ENCODE measurements around the gene CD248. TPM values are rescaled to one million over a fixed set of nuclear protein-coding genes. Genes with fewer than 3 reads are reported as not detected.
A peak's percentile ranks its signal among the peaks of the same experiment; 100 is the strongest.
"Not testable (repeated sequence)": the region's sequence is repeated elsewhere in the genome, so short reads cannot be mapped to it uniquely, and the experiment has no call there.

CD248 gene
- total RNA-seq, 5 donors from 2014 or later (not counting 1 experiment from before 2014, with no cell fraction given) = 2.5 to 14.7 (median 8.7) TPM

DNA sequence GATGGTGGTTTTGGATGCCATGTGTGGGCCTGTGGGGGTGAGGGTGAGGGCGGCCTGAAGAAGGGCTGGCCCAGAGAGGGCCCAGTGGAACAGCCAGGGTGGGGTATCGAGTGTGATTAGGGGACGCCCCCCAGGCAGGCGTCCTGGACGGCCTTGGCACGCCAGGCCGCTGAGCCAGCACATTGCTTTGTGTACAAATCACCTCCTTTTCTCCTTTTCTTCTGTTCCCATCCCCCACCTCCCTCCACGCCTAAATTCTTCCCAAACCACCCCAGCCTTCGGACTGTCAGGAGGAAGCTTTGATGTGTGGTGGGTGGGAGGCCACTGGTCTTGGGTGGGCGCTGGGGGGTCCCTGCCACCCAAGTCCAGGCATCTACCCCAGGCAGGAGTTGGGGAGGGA lies 7.8 kb upstream of the CD248 start:
- peak overlapping the region; percentile 52 to 71 for H3K27ac Mint-ChIP-seq
- H3K27me3 Mint-ChIP-seq = no peaks in the 10 kb centered on the region
- H3K9me3 Mint-ChIP-seq = peaks cover 0 to 4% (median 0%) of the 10 kb centered on the region in 3 donors
- no peaks in the 10 kb centered on the region for H3K9me3 ChIP-seq
- no peaks in the 10 kb centered on the region for H3K27me3 ChIP-seq (replicated peaks in 1 of 2; ENCODE audit: control insufficient read depth in 2 of 2, extremely low read depth in 1 of 2, insufficient read depth in 2 of 2, low read length in 1 of 2)
- no peak overlapping the region for H3K27ac ChIP-seq (ENCODE audit: low read length)
- POLR2A ChIA-PET = no interaction called here
- peak overlapping the region in 1 of 3 donors; percentile 37 for H3K4me3 Mint-ChIP-seq
- 83% methylated on average over 1 of the region's 10 CpGs for WGBS (ENCODE audit: insufficient coverage)
- H3K4me3 ChIP-seq (ENCODE audit: control insufficient read depth in 1 of 2, extremely low read depth in 1 of 2, low read length in 1 of 2) = no peak overlapping the region
- CTCF ChIA-PET = no interaction called here
- no peak for DNase-seq
- H3K4me1 Mint-ChIP-seq = peaks cover 51 to 62% (median 53%) of the 10 kb centered on the region in 3 donors
- no peaks in the 10 kb centered on the region for H3K36me3 Mint-ChIP-seq
- ATAC-seq (replicated peaks in 1 of 4) = no peak
- no peaks in the 10 kb centered on the region for H3K36me3 ChIP-seq (ENCODE audit: control insufficient read depth in 2 of 2, extremely low read depth in 1 of 2, insufficient read depth in 1 of 2, low read length in 1 of 2)
- H3K4me1 ChIP-seq (ENCODE audit: control insufficient read depth in 1 of 2, extremely low read depth in 1 of 2, insufficient read depth in 2 of 2, low read length in 2 of 2) = peaks cover 37 to 69% of the 10 kb centered on the region in 2 experiments

DNA sequence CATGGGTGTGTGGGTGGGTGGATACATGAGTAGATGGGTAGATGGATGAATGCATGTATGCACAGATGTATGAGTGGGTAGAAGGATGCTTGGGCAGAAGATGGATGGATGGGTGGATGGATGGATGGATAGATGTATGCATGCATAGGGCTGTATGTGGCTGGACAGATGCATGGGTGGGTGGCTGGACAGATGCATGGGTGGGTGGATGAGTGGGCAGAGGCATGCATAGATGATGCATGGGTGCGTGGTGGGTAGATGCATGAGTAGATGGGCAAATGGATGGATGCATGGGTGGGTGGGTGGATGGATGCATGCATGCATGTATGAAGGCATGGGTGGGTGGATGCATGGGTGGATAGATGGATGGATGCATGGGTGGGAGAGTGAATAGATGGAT lies 6.8 kb upstream of the CD248 start:
- no peak overlapping the region for H3K4me3 Mint-ChIP-seq
- no peaks in the 10 kb centered on the region for H3K27me3 Mint-ChIP-seq
- H3K9me3 Mint-ChIP-seq = peaks cover 0 to 4% (median 0%) of the 10 kb centered on the region in 3 donors
- DNase-seq (no peak), ATAC-seq (replicated peaks in 1 of 4) (no peak)
- Histone ChIP-seq H3K9me3 (no peaks in the 10 kb centered on the region), H3K27me3 (replicated peaks in 1 of 2; ENCODE audit: control insufficient read depth in 2 of 2, extremely low read depth in 1 of 2, insufficient read depth in 2 of 2, low read length in 1 of 2) (no peaks in the 10 kb centered on the region), H3K27ac (ENCODE audit: low read length) (no peak overlapping the region), H3K36me3 (ENCODE audit: control insufficient read depth in 2 of 2, extremely low read depth in 1 of 2, insufficient read depth in 1 of 2, low read length in 1 of 2) (no peaks in the 10 kb centered on the region), H3K4me3 (ENCODE audit: control insufficient read depth in 1 of 2, extremely low read depth in 1 of 2, low read length in 1 of 2) (no peak overlapping the region), H3K4me1 (ENCODE audit: control insufficient read depth in 1 of 2, extremely low read depth in 1 of 2, insufficient read depth in 2 of 2, low read length in 2 of 2) (peaks cover 43 to 71% of the 10 kb centered on the region in 2 experiments)
- ChIA-PET POLR2A (no interaction called here), CTCF (no interaction called here)
- peaks cover 59 to 72% (median 61%) of the 10 kb centered on the region in 3 donors for H3K4me1 Mint-ChIP-seq
- H3K36me3 Mint-ChIP-seq = no peaks in the 10 kb centered on the region
- WGBS (ENCODE audit: insufficient coverage) = 91% methylated on average over 1 of the region's 1 CpG
- no peak overlapping the region for H3K27ac Mint-ChIP-seq

DNA sequence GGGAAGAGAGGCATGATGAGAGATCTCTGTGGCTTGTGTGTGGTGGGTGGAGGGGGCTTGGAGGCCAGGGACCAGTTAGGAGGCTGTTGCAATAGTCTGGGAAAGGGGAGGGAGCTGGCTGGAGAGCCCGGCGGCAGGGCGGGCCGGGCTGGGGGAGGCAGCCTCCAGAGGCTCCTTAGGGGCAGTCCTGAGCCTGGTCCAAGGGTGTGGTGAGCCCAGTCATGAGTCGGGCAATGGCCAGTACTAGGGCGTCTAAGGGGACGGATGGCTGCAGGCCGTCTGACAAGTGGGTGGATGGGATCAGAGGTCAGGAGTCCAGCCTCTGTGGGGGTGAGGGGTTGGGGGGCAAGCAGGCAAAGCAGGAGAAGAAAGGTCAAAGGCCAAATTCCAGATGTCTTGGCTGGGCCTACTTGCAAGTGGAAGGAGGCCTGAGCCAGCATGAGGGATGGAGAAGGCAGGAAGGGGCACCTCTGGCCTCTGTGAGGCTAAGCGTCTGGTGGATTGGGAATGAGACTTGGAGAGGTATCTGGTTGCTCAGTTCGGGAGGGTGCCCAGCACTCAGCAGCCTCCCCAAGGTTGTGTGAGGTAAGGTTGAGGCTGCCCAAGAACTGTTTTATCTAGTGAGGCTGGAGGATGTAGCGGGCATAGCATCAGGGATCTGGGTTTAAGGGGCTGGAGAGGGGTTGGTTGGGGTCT lies 6.0 kb upstream of the CD248 start:
- H3K4me1 ChIP-seq (ENCODE audit: control insufficient read depth in 1 of 2, extremely low read depth in 1 of 2, insufficient read depth in 2 of 2, low read length in 2 of 2) = peaks cover 42 to 71% of the 10 kb centered on the region in 2 experiments
- H3K9me3 ChIP-seq = no peaks in the 10 kb centered on the region
- POLR2A ChIA-PET = no interaction called here
- Mint-ChIP-seq H3K27ac (peak overlapping the region; percentile 28 to 87), H3K4me1 (peaks cover 59 to 72% (median 61%) of the 10 kb centered on the region in 3 donors), H3K36me3 (no peaks in the 10 kb centered on the region), H3K27me3 (no peaks in the 10 kb centered on the region), H3K9me3 (peaks cover 0 to 4% (median 0%) of the 10 kb centered on the region in 3 donors), H3K4me3 (no peak overlapping the region)
- no peaks in the 10 kb centered on the region for H3K27me3 ChIP-seq (replicated peaks in 1 of 2; ENCODE audit: control insufficient read depth in 2 of 2, extremely low read depth in 1 of 2, insufficient read depth in 2 of 2, low read length in 1 of 2)
- no peak for DNase-seq
- WGBS (ENCODE audit: insufficient coverage) = 93% methylated on average over 11 of the region's 11 CpGs
- no peak overlapping the region for H3K27ac ChIP-seq (ENCODE audit: low read length)
- CTCF ChIA-PET = no interaction called here
- no peak for ATAC-seq (replicated peaks in 1 of 4)
- no peaks in the 10 kb centered on the region for H3K36me3 ChIP-seq (ENCODE audit: control insufficient read depth in 2 of 2, extremely low read depth in 1 of 2, insufficient read depth in 1 of 2, low read length in 1 of 2)
- H3K4me3 ChIP-seq (ENCODE audit: control insufficient read depth in 1 of 2, extremely low read depth in 1 of 2, low read length in 1 of 2) = no peak overlapping the region

DNA sequence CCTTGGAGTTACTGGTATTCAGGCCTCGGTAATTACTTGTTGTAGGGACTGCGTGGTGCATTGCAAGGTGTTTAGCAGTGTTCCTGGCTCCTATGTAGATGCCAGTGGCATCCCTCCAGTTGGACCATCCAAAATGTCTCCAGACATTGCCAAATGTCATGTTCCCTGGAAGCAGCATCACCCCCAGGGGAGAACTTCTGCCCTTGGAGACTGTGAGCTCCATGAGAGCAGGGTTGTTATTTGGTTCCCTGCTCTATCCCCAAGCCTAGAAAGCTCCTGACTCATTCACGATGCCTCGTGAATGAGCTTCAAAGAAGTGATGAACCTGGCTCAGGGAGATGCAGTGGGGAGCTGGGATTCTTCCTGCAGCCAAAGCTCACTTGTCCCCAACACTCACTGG lies 4.8 kb upstream of the CD248 start:
- DNase-seq (no peak), ATAC-seq (replicated peaks in 1 of 4) (no peak)
- CTCF ChIA-PET = interaction anchor here (0.6 to 1.2 kb wide), 3 partner anchors 9 to 61 kb away, joined by 3 to 7 read pairs (median 4); no protein-coding TSS in a partner anchor
- no peak overlapping the region for H3K4me3 ChIP-seq (ENCODE audit: control insufficient read depth in 1 of 2, extremely low read depth in 1 of 2, low read length in 1 of 2)
- H3K27ac Mint-ChIP-seq = peak overlapping the region in 1 of 2 donors; percentile 15
- no peaks in the 10 kb centered on the region for H3K36me3 Mint-ChIP-seq
- H3K9me3 ChIP-seq = no peaks in the 10 kb centered on the region
- H3K36me3 ChIP-seq (ENCODE audit: control insufficient read depth in 2 of 2, extremely low read depth in 1 of 2, insufficient read depth in 1 of 2, low read length in 1 of 2) = no peaks in the 10 kb centered on the region
- H3K9me3 Mint-ChIP-seq = peaks cover 0 to 4% (median 0%) of the 10 kb centered on the region in 3 donors
- no peaks in the 10 kb centered on the region for H3K27me3 Mint-ChIP-seq
- H3K4me1 ChIP-seq (ENCODE audit: control insufficient read depth in 1 of 2, extremely low read depth in 1 of 2, insufficient read depth in 2 of 2, low read length in 2 of 2) = peaks cover 34 to 67% of the 10 kb centered on the region in 2 experiments
- WGBS (ENCODE audit: insufficient coverage) = 100% methylated on average over 2 of the region's 4 CpGs
- peaks cover 56 to 70% (median 56%) of the 10 kb centered on the region in 3 donors for H3K4me1 Mint-ChIP-seq
- no peaks in the 10 kb centered on the region for H3K27me3 ChIP-seq (replicated peaks in 1 of 2; ENCODE audit: control insufficient read depth in 2 of 2, extremely low read depth in 1 of 2, insufficient read depth in 2 of 2, low read length in 1 of 2)
- POLR2A ChIA-PET = no interaction called here
- no peak overlapping the region for H3K4me3 Mint-ChIP-seq
- no peak overlapping the region for H3K27ac ChIP-seq (ENCODE audit: low read length)

GRCh38 chr11:66320748-66321147 lies 3.9 kb upstream of the CD248 start:
- Mint-ChIP-seq H3K4me1 (peaks cover 55 to 68% (median 55%) of the 10 kb centered on the region in 3 donors), H3K27ac (peak overlapping the region in 1 of 2 donors; percentile 28)
- H3K36me3 Mint-ChIP-seq; ATAC-seq (replicated peaks in 1 of 4); H3K9me3 Mint-ChIP-seq; H3K36me3 ChIP-seq (ENCODE audit: control insufficient read depth in 2 of 2, extremely low read depth in 1 of 2, insufficient read depth in 1 of 2, low read length in 1 of 2); CTCF ChIA-PET; H3K27me3 ChIP-seq (replicated peaks in 1 of 2; ENCODE audit: control insufficient read depth in 2 of 2, extremely low read depth in 1 of 2, insufficient read depth in 2 of 2, low read length in 1 of 2); DNase-seq; POLR2A ChIA-PET; H3K27ac ChIP-seq (ENCODE audit: low read length); H3K9me3 ChIP-seq; H3K4me3 Mint-ChIP-seq; H3K4me3 ChIP-seq (ENCODE audit: control insufficient read depth in 1 of 2, extremely low read depth in 1 of 2, low read length in 1 of 2); H3K27me3 Mint-ChIP-seq: not testable (repeated sequence)
- peaks cover 31 to 67% of the 10 kb centered on the region in 2 experiments for H3K4me1 ChIP-seq (ENCODE audit: control insufficient read depth in 1 of 2, extremely low read depth in 1 of 2, insufficient read depth in 2 of 2, low read length in 2 of 2)
- no CpG with 5 or more reads among the region's 6 CpGs for WGBS (ENCODE audit: insufficient coverage)

GRCh38 chr11:66320289-66320688 lies 3.4 kb upstream of the CD248 start:
- WGBS (ENCODE audit: insufficient coverage) = no CpG with 5 or more reads among the region's 2 CpGs
- peaks cover 55 to 68% (median 56%) of the 10 kb centered on the region in 3 donors for H3K4me1 Mint-ChIP-seq

More at GRCh38 chr11:66320289-66320688, 3.4 kb upstream of the CD248 start:
- H3K27ac ChIP-seq (ENCODE audit: low read length); H3K4me3 ChIP-seq (ENCODE audit: control insufficient read depth in 1 of 2, extremely low read depth in 1 of 2, low read length in 1 of 2); H3K9me3 Mint-ChIP-seq; H3K27me3 ChIP-seq (replicated peaks in 1 of 2; ENCODE audit: control insufficient read depth in 2 of 2, extremely low read depth in 1 of 2, insufficient read depth in 2 of 2, low read length in 1 of 2); ATAC-seq (replicated peaks in 1 of 4); DNase-seq; H3K36me3 ChIP-seq (ENCODE audit: control insufficient read depth in 2 of 2, extremely low read depth in 1 of 2, insufficient read depth in 1 of 2, low read length in 1 of 2); H3K27me3 Mint-ChIP-seq; POLR2A ChIA-PET; H3K9me3 ChIP-seq; H3K36me3 Mint-ChIP-seq; CTCF ChIA-PET: not testable (repeated sequence)
- peaks cover 26 to 66% of the 10 kb centered on the region in 2 experiments for H3K4me1 ChIP-seq (ENCODE audit: control insufficient read depth in 1 of 2, extremely low read depth in 1 of 2, insufficient read depth in 2 of 2, low read length in 2 of 2)
- H3K27ac Mint-ChIP-seq = peak overlapping the region; percentile 60 to 81
- H3K4me3 Mint-ChIP-seq = peak overlapping the region in 1 of 3 donors; percentile 80

Measured in T-cell (primary cell).